H1 (cell line): ENCODE measurements around the gene MRPL41. TPM values are rescaled to one million over a fixed set of nuclear protein-coding genes. Genes with fewer than 3 reads are reported as not detected.

Experiments used
- CBX5 ChIP-seq: fragments of 300-800, 300-1000 bp; sonication (generic); IDR thresholded peaks from 2 replicates; pipeline ENCODE4 v1.7.1; 2016; ENCODE audit warnings: antibody characterized with exemption, low read length, low read depth
- CEBPB ChIP-seq: IDR thresholded peaks from 2 replicates; pipeline ENCODE4 v1.6.1; 2012; ENCODE audit warnings: low read depth, low read length
- CHD1 ChIP-seq: IDR thresholded peaks from 2 replicates; pipeline ENCODE4 v1.6.1; 2012; ENCODE audit warnings: low read depth, low read length, improper control_type of control experiment
- CHD2 ChIP-seq: IDR thresholded peaks from 2 replicates; pipeline ENCODE4 v1.6.1; 2012; ENCODE audit warnings: low read length, improper control_type of control experiment
- FOSL1 ChIP-seq: IDR thresholded peaks from 2 replicates; pipeline ENCODE4 v1.6.1; 2011; ENCODE audit warnings: mild to moderate bottlenecking, low read depth, low read length, moderate library complexity; ENCODE audit not compliant: insufficient read depth
- KDM4A ChIP-seq: IDR thresholded peaks from one replicate; pipeline ENCODE4 v1.7.1; 2012; ENCODE audit warnings: low read depth, mild to moderate bottlenecking, moderate library complexity, low read length, inconsistent platforms; ENCODE audit not compliant: severe bottlenecking
- NANOG ChIP-seq: IDR thresholded peaks from 2 replicates; pipeline ENCODE4 v1.6.1; 2011; ENCODE audit warnings: low read length, low read depth, mild to moderate bottlenecking, inconsistent platforms; ENCODE audit not compliant: insufficient read depth, poor library complexity, severe bottlenecking
- PHF8 ChIP-seq: fragments of 200-600 bp; sonication (generic); conservative IDR thresholded peaks from 2 replicates; pipeline ENCODE4 v1.7.1; 2012; ENCODE audit warnings: low read depth, mild to moderate bottlenecking, inconsistent platforms, low read length, moderate library complexity
- SIRT6 ChIP-seq: IDR thresholded peaks from one replicate; pipeline ENCODE4 v1.7.1; 2012; ENCODE audit warnings: low read length, inconsistent platforms
- polyA plus RNA-seq, 7 experiments: library from polyadenylated mRNA; depleted of rRNA in 3 of 7; stranded (reverse) in 5 of 7; unstranded in 2 of 7; fragments of >200 nt in 5 of 7; fragments of 200-250 nt in 2 of 7; gene quantifications; 1 replicate in 5 of 7; 2 replicates in 1 of 7; 4 replicates in 1 of 7; pipeline versions ENCODE4 v1.2.1 to v1.2.3, GENCODE V29; 2011 to 2013; ENCODE audit warnings: missing spikeins in 2 of 7, mixed read lengths in 2 of 7
- total RNA-seq: library from RNA; stranded (reverse); fragmentation: NEBNext Ultra II Directional; extraction: Animal tissue kit (Norgen Biotek cat#: 25700); gene quantifications from 2 replicates; pipeline ENCODE4 v1.2.1, GENCODE V29; 2021
- TF ChIP-seq, protein P1 (sequence below): fragments of 300-600 bp; sonication (generic); IDR thresholded peaks from 2 replicates; pipeline ENCODE4 v1.7.1; 2012; ENCODE audit warnings: low read length, moderate library complexity, mild to moderate bottlenecking, inconsistent platforms; ENCODE audit not compliant: insufficient replicate concordance

MRPL41 gene
- total and polyA plus RNA-seq, 2 of the 8 experiments (the other 6 are each of a cell fraction or from before 2014, with no cell fraction given): 47.2 to 58.1 TPM

DNA sequence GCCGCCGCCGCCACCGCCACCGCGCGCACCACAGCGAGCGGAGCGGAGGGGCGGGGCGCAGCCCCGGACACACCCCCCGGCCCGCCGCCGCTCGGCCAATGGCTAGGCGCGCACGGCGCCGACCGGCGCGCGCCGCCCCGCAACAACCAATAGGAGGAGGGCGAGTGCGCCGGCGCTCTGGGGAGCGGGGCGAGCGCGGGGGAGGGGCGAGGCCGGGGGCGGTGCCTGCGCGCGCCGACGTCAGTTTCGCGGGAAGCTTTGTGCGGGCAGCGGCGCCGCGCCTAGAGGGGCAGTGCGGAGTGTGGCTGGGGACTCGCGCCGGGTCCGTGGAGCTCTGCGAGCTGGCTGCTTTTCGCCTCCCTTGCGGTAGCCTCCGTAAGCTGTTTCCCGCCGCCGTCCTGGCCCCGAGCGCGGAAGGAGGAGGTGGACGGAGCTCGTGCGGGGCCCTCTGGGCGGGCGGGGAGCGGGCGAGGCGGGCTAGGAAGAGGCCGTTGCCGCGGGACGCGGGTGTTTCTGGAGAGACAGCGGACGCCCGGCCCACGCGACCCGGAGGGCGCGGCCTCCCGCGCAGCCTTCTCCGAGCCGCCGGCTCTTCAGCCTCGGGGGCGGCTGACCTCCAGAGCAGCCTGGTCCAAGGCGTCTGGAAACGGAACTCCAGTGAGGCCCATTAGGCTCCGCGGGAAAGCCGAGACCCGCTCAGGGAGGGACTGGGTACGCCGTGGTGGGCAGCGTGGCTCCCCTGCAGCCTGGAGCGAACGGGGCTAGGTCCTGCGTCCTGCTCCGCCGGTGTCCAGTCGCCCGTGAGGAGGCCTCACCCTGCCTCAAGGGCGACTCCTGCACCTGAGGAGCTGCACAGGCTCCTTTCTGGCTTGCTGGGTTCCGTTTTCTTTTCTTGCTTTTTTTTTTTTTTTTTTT is 39.0 kb downstream of the MRPL41 start, which contains the start of gene ZMYND19 (continued):
- TF ChIP-seq, protein P1, sequence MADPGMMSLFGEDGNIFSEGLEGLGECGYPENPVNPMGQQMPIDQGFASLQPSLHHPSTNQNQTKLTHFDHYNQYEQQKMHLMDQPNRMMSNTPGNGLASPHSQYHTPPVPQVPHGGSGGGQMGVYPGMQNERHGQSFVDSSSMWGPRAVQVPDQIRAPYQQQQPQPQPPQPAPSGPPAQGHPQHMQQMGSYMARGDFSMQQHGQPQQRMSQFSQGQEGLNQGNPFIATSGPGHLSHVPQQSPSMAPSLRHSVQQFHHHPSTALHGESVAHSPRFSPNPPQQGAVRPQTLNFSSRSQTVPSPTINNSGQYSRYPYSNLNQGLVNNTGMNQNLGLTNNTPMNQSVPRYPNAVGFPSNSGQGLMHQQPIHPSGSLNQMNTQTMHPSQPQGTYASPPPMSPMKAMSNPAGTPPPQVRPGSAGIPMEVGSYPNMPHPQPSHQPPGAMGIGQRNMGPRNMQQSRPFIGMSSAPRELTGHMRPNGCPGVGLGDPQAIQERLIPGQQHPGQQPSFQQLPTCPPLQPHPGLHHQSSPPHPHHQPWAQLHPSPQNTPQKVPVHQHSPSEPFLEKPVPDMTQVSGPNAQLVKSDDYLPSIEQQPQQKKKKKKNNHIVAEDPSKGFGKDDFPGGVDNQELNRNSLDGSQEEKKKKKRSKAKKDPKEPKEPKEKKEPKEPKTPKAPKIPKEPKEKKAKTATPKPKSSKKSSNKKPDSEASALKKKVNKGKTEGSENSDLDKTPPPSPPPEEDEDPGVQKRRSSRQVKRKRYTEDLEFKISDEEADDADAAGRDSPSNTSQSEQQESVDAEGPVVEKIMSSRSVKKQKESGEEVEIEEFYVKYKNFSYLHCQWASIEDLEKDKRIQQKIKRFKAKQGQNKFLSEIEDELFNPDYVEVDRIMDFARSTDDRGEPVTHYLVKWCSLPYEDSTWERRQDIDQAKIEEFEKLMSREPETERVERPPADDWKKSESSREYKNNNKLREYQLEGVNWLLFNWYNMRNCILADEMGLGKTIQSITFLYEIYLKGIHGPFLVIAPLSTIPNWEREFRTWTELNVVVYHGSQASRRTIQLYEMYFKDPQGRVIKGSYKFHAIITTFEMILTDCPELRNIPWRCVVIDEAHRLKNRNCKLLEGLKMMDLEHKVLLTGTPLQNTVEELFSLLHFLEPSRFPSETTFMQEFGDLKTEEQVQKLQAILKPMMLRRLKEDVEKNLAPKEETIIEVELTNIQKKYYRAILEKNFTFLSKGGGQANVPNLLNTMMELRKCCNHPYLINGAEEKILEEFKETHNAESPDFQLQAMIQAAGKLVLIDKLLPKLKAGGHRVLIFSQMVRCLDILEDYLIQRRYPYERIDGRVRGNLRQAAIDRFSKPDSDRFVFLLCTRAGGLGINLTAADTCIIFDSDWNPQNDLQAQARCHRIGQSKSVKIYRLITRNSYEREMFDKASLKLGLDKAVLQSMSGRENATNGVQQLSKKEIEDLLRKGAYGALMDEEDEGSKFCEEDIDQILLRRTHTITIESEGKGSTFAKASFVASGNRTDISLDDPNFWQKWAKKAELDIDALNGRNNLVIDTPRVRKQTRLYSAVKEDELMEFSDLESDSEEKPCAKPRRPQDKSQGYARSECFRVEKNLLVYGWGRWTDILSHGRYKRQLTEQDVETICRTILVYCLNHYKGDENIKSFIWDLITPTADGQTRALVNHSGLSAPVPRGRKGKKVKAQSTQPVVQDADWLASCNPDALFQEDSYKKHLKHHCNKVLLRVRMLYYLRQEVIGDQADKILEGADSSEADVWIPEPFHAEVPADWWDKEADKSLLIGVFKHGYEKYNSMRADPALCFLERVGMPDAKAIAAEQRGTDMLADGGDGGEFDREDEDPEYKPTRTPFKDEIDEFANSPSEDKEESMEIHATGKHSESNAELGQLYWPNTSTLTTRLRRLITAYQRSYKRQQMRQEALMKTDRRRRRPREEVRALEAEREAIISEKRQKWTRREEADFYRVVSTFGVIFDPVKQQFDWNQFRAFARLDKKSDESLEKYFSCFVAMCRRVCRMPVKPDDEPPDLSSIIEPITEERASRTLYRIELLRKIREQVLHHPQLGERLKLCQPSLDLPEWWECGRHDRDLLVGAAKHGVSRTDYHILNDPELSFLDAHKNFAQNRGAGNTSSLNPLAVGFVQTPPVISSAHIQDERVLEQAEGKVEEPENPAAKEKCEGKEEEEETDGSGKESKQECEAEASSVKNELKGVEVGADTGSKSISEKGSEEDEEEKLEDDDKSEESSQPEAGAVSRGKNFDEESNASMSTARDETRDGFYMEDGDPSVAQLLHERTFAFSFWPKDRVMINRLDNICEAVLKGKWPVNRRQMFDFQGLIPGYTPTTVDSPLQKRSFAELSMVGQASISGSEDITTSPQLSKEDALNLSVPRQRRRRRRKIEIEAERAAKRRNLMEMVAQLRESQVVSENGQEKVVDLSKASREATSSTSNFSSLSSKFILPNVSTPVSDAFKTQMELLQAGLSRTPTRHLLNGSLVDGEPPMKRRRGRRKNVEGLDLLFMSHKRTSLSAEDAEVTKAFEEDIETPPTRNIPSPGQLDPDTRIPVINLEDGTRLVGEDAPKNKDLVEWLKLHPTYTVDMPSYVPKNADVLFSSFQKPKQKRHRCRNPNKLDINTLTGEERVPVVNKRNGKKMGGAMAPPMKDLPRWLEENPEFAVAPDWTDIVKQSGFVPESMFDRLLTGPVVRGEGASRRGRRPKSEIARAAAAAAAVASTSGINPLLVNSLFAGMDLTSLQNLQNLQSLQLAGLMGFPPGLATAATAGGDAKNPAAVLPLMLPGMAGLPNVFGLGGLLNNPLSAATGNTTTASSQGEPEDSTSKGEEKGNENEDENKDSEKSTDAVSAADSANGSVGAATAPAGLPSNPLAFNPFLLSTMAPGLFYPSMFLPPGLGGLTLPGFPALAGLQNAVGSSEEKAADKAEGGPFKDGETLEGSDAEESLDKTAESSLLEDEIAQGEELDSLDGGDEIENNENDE: no peak
- peak; percentile 14 for TF ChIP-seq KDM4A
- TF ChIP-seq CBX5: no peak
- TF ChIP-seq FOSL1: peak; percentile 77; the same call in 1 of the 2 replicates
- no peak for TF ChIP-seq CHD2
- TF ChIP-seq CEBPB: no peak
- no peak for TF ChIP-seq CHD1
- no peak for TF ChIP-seq SIRT6
- no peak for TF ChIP-seq NANOG
- peak; percentile 67 for TF ChIP-seq PHF8
